Coronary artery (tissue), 2 donors: ENCODE results near the gene ZNF302.

Experiments
- DNase-seq: peaks from one replicate; pipeline ENCODE4 v3.0.0-alpha.2; 2017; ENCODE audit warnings: low spot score
- H3K27ac ChIP-seq, 2 donors: fragments of 200-600 bp; sonication (generic); one replicate each; pipeline ENCODE4 v1.5.1; 2016 to 2019
- H3K4me3 ChIP-seq: fragments of 200-600 bp; sonication (generic); 2 replicates; pipeline ENCODE4 v1.5.1; 2016; ENCODE audit warnings: mild to moderate bottlenecking, moderate library complexity
- TF ChIP-seq, protein P1 (sequence below): fragments of 200-600 bp; sonication (generic); IDR thresholded peaks from one replicate; pipeline ENCODE4 v1.5.1; 2019; ENCODE audit warnings: antibody characterized with exemption

The ZNF302 gene

DNA sequence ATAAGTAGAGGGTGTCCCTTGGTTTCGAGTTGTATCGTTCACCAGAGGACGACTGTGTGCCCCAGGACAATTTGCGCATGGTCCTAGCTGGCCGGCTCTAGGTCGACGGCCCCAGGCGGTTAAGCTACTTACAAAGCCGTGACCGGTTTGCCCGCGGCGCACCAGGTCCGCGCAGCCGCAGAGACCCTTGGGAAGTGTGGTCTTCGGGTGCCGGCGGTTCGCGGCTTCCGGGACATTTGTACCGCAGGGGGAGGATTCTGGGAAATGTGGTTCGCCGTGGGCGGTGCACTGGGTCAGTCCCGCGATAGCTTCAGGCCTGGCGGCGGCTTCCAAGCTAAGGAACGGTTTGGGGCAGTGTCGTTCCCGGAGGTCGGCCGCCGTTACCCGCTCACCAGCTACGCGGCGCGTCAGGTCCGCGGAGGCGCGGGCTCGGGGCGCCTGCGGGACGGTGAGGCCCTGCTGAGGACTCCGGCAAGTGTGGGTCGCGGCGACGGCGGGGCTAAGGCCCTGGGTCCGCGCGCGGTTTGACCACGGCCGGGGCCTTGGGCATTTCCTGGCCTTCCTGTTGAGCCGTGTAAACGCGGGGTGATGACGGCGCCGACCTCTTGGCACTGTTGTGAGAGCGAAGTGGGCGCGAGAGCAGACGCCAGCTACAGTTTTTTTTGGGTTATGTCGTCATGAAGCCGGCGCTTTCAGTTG, at the start of gene ZNF302:
TSS of gene ZNF302 (plus strand) at position 293 of the 699 bp plus-strand sequence. CDS start 1,127 bp downstream, outside the sequence.
- TF ChIP-seq, protein P1, sequence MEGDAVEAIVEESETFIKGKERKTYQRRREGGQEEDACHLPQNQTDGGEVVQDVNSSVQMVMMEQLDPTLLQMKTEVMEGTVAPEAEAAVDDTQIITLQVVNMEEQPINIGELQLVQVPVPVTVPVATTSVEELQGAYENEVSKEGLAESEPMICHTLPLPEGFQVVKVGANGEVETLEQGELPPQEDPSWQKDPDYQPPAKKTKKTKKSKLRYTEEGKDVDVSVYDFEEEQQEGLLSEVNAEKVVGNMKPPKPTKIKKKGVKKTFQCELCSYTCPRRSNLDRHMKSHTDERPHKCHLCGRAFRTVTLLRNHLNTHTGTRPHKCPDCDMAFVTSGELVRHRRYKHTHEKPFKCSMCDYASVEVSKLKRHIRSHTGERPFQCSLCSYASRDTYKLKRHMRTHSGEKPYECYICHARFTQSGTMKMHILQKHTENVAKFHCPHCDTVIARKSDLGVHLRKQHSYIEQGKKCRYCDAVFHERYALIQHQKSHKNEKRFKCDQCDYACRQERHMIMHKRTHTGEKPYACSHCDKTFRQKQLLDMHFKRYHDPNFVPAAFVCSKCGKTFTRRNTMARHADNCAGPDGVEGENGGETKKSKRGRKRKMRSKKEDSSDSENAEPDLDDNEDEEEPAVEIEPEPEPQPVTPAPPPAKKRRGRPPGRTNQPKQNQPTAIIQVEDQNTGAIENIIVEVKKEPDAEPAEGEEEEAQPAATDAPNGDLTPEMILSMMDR: no peak
- H3K4me3 ChIP-seq: peak within 1 kb of the TSS; percentile 98
- peak within 1 kb of the TSS; percentile 96 to 99 for H3K27ac ChIP-seq
- DNase-seq: peak; percentile 98

- no peak overlapping the region for H3K4me3 ChIP-seq
- TF ChIP-seq, protein P1: no peak
- DNase-seq: no peak
- H3K27ac ChIP-seq: no peak overlapping the region
Measured at GRCh38 chr19:34633802-34634201, 43.7 kb upstream of the ZNF302 start.

- TF ChIP-seq, protein P1: peak; percentile 63
- Histone ChIP-seq H3K27ac (no peak overlapping the region), H3K4me3 (no peak overlapping the region)
- no peak for DNase-seq
Measured at GRCh38 chr19:34639491-34640085, 37.9 kb upstream of the ZNF302 start.

DNA sequence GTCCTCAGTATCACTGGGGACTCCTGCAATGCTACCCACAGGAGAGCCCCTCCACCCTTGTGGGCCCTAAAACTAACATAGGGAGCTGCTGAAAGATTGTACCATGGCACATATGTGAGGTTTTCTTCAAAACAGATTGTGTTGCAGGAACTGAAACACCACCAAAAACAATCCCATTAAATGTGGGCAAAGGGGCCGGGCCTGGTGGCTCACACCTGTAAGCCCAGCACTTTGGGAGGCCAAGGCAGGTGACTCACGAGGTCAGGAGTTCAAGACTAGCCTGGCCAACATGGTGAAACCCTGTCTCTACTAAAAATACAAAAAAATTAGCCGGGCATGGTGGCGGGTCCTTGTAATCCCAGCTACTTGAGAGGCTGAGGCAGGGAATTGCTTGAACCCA, 35.2 kb upstream of the ZNF302 start:
- TF ChIP-seq, protein P1: no peak
- H3K4me3 ChIP-seq: no peak overlapping the region
- DNase-seq: no peak
- no peak overlapping the region for H3K27ac ChIP-seq

GRCh38 chr19:34644991-34645461, 32.5 kb upstream of the ZNF302 start:
- Histone ChIP-seq H3K27ac (no peak overlapping the region), H3K4me3 (no peak overlapping the region)
- no peak for DNase-seq
- TF ChIP-seq, protein P1: no peak

- Histone ChIP-seq H3K27ac (no peak overlapping the region), H3K4me3 (no peak overlapping the region)
- no peak for DNase-seq
- TF ChIP-seq, protein P1: no peak
Measured at GRCh38 chr19:34645551-34645950, 31.9 kb upstream of the ZNF302 start.
